CD4-positive, alpha-beta T cell treated with Interleukin-4 for 1 hour (primary cell): Measurements from ENCODE around the gene SLC16A2.
A peak's percentile ranks its signal among the peaks of the same experiment; 100 is the strongest.
"Not testable (repeated sequence)": the region's sequence is repeated elsewhere in the genome, so short reads cannot be mapped to it uniquely, and the experiment has no call there.

ENCODE experiments used
- DNase-seq, 2 donors: peaks; one replicate each; pipeline ENCODE4 v3.0.0-alpha.2; 2020 to 2022

The SLC16A2 gene

DNA sequence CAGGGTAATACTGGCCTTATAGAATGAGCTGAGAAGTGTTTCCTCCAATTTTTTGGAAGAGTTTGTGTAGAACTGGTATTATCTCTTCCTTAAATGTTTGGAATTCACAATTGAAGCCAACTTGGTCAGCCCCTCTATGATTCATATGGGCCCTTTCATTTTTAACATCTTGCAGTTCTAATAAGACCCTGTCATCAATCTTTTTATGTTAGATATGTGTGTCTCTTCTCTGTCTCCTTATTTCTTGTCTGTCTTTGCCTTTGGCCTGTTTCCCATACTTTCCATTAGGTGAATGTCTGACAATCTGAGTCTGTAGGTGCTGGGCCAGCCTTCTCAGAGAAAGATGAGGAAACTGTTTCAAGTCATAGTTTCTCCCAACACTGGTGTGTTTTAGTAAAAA is 88.7 kb downstream of the SLC16A2 start:
- no peak for DNase-seq

DNA sequence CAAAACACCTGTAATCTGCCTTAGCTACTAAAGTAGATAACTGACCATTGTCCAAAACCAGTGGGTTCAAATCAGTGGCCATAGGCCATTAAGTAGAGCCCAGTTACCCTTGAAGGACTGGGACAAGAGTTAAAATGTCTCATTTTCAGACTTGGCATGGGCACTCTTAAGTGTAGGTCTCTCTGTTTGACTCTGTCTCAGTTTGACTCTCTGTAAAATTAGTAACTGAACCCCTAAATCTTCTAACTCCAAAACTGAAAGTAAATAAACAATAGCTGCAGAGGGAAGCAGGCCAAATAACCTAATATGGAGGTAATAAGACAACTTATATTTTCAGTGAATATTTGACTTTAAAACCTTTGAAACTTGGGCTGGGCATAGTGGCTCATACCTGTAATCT is 89.1 kb downstream of the SLC16A2 start:
- no peak for DNase-seq

DNA sequence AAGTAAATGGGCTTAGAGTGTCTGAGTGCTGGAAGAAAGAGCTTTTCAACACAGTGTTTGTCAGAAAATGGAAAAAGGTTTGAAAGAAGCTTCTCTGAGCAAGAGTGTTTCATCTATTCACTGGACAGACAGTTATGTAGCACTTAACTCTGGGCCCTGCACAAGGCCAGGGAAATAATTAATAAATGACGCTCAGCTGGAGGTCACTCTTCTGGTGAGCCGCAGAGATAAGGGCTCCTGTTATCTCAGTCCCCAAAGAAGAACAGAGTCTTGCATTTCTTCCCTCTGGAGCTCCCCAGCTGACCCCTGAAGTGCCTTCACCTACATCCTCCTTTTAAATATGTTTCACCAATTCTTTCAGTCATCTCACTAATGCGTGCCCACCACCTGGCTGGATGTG is 90.4 kb downstream of the SLC16A2 start:
- no peak for DNase-seq

DNA sequence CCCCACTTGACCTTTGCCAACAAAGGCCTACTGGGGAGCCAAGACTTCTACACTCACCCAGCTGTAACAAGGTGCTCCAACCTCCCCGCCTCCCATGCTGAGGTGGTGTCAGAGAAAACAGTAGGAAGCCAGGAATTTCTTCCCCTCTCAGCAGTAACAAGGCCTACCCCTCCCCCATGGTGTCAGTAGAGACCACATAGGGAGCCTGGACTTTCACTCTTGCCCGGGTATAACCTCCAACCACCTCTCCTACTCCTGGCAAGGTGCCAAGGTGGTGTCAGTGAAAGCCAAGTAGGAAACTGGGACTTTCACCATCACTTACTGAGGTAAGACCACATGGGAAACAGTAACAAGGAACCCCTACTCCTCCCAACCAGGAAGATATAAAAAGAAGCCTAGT is 93.1 kb downstream of the SLC16A2 start:
- DNase-seq: no peak

DNA sequence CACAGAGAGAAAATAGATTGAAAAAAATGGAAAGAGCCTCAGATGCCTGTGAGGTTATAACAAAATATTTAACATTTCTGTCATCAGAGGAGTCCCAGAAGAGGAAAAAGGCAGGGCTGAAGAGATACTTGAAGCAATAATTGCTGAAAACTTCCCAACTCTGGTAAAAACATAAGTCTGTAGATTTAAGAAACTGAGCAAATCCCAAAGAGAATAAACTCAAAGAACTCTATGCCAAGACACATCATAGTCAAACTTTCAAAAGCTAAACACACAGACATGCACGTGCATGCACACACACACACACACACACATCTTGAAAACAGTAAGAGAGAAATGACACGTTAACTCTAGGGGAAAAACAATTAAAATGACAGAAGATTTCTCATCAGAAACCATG is 94.1 kb downstream of the SLC16A2 start:
- DNase-seq: no peak

DNA sequence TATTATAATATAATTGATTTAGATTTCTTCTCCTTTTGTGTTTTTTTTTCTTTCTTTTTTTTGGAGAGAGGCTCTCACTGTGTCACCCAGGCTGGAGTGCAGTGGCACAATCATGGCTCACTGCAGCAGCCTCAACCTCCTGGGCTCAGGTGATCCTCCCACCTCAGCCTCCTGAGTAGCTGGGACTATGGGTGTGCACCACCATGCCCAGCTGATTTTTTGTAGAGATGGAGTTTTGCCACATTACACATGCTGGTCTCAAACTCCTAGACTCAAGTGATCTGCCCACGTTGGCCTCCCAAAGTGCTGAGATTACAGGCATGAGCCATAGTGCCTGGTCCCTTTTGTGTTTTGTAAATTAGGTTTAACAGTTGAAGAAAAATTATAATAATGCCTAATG is 94.7 kb downstream of the SLC16A2 start:
- DNase-seq: not testable (repeated sequence)

DNA sequence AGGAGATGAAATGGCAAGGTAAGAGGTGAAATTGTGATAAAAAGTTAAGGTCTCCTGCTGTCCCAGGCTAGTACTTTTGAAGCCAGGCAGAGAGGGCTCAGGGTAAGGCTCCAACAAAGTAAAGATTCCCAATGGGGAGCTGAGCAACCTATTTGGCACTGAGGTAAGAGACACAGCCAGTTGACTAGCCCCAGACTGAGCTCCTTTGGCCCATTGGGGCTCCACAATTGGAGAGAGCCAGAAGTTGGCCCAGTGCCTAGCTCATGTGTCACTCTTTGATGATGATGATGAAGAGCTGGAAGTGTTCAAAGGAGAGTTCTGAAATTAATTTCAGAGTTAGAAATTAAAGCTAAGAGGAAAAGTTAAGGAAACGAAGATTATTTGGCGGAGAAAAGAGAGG is 98.6 kb downstream of the SLC16A2 start:
- no peak for DNase-seq

DNA sequence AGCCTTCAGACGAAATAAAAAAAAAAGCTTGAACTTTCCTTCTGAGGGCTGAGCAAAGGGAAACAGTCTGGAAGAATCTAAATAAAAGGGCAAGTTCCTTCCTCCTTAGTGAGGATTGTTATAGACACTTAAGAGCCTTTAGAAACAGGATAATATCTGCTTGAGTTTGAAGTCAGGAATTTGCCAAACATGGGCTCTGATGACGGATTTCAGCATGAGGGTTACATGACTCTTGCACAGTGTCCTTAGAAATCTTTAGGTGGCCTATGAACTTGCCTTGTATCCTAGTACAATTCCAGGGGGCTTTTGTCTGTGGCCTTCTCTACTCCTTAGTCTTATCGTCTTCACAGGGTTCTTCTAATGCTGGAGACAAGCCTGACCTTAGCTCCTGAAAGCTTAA is 99.0 kb downstream of the SLC16A2 start:
- no peak for DNase-seq

DNA sequence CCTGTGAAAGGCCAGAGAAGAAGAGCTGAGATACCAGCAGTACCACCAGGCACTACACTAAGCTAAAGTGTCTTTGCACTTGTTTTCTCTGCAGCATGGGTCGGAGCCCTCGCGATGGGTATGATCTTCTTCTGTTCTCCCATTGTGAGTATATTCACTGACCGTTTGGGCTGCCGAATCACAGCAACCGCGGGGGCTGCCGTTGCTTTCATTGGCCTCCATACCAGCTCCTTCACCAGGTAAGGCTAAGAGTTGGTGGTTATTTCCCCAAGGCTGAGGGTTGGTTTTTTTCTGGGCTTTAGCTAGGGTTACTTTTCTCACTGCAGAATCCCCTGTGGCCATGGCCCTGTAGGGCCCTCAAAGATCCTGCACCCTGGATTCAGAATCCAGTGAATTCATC is 99.6 kb downstream of the SLC16A2 start:
- DNase-seq: no peak

DNA sequence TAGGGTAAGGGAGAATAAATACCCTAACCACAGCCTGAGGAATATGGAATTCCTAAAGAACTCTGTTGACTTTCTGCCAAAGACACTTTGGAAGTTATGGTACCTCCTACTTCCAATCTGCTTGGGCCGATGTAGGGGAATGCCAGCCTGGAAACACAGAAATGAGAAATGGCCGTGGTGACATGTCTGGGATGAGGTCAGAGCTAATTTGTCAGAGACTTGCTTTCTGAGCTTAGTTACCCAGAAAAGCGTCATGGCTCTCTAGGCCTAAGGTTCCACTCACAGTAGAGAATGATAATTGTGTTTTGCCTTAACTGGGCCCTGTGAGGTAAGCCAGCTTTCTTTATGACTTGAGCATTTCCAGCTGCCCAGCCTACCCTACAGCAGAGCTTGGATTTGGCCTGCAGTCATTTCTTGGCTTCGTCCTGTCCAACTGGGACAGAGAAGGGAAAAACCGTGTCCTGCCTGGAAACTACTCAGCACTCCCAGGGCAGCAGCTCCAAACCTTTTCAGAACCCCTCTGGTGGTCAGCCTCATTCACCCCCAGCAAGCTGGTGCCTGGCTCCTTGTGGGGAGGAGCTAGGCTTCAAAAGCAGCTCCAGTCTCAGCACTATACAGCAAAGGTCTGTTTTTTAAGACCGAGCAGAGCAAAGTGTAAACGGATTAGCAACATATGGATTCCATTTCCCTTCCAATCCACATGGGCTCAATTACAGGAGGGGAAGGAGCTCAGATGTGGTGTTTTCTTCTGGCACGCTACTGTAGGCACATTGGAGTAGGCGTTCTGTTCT is 100.9 kb downstream of the SLC16A2 start:
- DNase-seq: no peak

DNA sequence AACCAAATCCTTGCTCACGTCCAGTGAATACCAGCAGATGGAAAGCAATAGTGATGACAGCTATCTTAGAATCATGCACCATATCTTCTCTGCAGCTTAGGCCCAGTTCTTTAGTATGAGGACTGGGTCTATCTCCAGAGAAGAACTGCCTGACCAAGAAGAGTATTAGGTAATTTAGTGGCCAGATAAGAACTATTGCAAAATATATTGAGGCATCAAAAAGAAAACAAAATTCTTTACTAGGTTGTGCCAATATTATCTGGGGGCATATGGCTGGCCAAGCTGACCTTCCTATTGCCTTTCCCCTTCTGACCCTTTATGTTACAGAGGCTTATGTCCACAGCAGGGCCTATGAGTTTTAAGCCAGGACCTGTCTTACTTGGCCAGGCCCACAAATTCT is 101.9 kb downstream of the SLC16A2 start:
- no peak for DNase-seq

DNA sequence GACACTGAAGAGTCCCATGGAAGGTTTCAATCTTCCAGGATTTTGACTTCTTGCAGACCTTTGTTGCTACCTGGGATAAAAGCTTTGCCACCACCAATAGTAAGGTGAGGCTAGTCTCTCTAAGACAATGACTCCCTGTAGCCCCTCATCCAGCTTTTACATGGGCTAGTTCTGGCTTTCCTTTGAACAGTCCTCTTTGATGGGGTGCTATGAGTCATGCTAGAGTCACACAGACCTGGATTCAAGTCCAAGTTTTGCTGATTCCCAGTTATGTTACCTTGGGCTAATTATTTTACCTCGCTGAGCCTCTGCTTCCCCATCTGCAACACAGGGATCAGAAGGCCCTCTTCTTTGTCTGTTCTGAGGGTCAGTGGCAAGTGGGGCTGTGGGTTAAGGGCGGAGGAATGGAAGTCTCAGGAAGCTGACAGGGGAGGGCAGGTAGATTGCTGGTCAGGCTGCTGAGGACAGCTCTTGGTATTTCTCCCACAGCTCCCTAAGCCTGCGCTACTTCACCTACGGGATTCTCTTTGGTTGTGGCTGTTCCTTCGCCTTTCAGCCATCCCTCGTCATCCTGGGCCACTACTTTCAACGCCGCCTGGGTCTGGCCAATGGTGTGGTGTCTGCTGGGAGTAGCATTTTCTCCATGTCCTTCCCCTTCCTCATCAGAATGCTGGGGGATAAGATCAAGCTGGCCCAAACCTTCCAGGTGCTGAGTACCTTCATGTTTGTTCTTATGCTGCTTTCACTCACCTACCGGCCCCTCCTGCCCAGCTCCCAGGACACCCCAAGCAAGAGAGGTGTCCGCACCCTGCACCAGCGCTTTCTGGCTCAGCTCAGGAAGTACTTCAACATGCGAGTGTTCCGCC is 102.8 kb downstream of the SLC16A2 start:
- DNase-seq: no peak

DNA sequence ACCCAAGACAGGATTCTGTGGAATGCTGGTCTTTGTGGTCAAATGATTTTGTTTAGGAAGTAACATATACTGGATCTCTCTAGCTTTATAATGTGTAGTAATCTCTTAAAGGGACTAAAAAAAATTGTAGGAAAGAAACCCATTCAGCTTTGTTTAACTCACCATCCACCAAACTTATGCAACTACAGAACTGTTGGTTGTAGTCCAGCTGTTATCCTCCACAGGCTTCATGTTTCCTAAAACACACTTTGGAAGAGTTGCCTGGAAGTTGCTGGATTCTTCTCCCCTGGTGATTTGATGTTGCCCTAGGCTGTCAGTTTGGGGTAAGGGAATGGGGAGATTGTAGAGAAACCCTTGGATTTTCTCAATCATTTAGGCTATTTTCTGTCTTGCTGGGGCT is 103.8 kb downstream of the SLC16A2 start:
- no peak for DNase-seq

DNA sequence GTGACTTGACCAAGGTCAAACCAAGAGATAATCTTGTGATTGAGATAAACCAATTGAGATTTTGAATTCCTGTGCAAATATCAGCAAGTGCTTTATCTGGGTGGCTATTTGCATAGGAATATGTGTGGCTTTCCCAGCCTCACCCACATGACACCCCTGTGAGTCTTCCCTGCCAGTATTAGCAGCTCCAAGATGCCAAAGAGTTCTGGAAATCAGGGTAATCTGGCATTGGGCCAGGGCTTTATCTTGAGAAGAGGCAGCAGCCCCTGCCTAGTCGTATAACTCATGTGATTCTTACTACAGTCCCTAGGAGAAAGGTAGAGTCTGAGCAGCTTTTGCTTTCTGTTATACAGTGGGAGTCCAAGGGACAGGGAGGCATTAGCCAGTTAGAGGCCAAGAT is 105.5 kb downstream of the SLC16A2 start:
- no peak for DNase-seq

DNA sequence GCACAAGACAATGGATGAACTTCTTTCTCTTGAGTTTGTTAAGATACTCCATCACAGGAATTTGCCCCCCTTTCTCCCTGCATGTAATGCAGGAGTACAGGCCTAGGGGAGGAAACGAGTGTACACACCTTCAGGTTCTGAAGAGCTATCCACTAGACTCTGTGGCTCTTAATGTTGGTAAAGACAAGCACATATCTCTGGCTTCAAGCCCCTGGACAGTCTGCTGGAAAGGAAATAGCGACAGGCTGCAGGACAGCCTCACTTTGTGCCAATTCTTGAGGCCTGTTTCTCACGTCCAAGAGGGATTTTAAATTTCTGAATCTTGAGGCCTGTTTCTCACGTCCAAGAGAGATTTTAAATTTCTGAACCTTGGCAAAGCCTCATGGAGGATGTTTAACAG is 106.1 kb downstream of the SLC16A2 start:
- DNase-seq: no peak

DNA sequence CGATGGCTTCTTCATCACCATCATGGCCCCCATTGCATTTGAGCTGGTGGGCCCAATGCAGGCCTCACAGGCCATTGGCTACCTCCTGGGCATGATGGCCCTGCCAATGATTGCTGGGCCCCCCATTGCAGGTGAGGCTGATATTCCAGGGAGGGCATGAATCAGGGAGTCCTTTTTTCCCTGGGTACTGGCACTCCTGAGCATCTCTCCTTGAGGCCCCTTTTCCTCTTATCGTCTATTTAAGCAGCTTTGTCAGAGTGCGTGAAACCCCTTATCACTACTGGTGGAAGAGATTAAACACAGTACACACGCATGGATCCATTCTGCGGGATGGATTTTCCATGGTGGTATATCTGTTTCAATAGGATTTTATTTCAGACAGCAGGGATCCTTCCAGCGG is 108.0 kb downstream of the SLC16A2 start:
- no peak for DNase-seq

DNA sequence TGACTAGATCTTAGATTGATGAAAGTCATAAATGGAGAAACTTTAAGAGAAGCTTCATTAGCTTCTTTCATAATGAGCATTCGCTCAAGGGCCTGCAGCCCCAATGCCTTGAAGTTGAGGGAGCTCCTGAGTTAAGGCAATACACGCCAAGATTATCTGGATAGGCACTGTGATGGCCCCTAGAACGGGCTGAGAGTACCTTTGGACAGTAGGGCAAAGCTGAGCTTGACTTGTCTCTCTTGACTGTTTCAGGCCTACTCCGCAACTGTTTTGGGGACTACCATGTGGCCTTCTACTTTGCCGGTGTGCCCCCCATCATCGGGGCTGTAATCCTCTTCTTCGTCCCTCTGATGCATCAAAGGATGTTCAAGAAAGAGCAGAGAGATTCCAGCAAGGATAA is 109.8 kb downstream of the SLC16A2 start:
- no peak for DNase-seq

DNA sequence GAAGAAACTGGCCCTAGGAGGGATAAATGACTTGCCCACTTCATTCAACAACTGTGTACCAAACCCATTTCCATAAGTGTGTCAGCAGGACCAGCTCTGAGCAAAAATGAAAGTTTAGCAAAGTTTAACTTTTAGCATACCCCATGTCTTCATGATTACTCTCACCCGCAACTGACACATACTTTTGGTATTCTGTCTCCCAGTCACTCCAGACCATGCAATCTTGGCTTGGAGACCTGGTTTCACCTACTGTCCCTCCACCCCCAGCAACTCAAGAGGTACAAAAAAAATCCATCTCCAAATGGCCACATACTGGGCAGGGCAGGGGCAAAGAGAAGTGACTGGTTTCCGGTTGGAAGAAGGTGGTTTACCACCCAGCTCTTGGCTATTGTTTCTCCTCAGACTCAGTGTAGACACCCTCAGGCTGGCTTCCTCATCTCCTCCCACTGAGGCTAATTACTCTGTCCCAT is 113.3 kb downstream of the SLC16A2 start:
- DNase-seq: no peak

DNA sequence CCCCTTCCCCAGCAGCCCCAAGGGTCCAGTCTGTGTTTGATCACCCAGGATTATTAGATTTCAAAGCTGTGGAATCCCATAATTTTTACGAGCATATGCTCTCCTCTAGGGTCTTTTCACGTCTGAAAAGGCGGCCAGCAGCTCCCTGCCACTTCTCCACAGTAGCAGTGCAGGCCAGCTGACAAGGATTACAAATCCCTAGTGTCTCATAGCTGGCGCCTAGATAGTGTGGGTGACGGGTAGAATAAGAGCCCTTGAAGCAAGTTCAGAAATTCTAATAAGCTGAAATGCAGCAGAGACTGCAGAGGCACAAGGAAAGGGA is 113.8 kb downstream of the SLC16A2 start:
- DNase-seq: no peak

DNA sequence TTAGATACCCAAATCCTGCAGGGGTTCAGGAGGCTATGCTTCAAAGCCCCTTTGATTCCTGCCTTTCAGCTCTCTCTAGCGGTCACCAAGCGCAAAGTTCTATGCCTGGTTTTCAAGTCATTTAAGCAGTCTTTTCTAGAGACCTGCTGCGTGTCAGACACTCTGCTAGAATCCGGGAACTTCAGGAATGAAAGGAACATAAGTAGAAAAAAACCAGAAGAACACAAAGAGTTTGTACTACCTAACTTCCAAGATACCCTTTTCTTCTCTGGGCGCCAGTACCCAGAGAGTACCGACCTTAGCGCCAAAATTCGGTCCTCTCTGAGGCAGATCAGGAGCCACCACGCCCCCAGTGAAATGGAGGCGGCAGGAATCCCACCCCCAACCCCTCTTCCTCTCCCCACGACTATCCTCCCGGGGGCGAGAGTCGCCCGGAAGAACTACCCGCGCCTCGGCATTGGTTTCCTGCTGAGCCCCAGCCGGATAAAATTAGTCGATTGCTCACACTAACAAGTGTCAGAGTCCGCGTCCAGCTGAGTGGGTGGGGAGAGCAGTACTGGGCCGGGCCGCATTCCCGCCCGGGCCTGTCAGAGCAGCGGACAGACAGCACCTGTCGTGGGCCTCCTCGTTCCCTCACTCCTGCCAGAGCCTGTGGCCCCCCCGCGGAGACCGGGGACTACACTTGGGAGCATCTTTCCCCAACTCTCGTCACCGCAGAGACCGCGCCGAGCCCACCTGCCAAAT is 114.3 kb downstream of the SLC16A2 start:
- DNase-seq: peak in 1 of 2 donors; percentile 31

DNA sequence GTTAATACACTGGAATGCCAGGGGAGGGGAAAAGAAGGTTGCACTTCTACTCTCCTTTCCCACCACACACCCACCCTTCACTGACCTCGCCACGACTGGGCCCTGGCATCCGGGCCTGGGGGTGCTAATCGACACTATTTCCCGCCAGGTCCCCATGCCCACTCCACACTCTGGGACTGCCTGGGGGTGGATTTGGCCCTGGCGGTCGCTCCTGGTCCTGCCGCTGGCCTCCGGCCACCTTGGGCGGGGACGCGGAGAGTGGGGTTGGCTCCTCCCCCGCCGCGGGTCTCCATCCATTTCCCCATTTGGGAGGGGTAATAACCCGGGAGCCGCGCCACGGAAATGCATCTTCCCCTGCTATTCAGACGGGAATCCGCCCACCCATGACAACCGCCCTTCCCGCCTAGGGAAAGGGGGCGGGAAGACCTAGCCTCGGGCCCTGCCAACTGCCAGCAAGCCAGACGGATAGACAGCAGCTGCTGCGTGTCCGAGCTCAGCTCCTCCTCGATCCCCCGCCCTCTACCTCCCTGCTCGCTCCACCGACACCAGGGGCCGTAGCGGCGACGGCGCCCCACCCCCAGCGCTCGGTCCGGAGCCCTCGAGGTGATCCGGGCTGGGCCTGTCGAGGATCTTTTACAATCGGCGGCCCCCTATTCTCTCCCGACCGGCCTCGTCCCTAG is 115.0 kb downstream of the SLC16A2 start:
- peak; percentile 26 to 34 for DNase-seq

DNA sequence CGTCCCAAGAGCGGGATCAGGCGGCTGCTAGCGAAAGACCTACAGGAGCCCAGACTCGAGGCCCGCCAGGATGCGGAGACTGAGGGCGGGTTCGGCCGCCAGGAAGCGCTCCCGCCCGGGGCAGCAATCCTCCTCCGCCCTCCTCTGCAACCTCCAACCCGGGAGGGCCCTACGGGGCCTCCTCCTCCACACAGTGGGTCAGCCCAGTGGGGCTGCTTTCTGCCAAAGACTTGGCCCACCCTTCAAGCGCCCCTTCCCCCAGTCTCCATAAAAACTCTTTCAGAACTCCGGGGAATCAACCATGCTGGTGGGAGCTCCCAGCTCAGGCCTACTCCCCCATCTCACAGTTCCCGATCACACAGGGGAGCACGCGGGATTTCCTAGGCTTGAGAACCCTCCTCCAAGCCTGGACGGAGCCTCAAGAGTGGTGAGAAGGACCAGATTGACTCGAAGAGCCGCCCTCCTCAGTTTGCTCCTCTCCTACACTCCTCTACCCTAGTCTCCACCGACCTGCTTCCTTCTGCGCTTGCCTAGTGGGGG is 115.6 kb downstream of the SLC16A2 start:
- DNase-seq: no peak
